ENCODE measurements around the gene KMT2B.
A peak's percentile ranks its signal among the peaks of the same experiment; 100 is the strongest.
"Not testable (repeated sequence)": the region's sequence is repeated elsewhere in the genome, so short reads cannot be mapped to it uniquely, and the experiment has no call there.

Gene KMT2B

DNA sequence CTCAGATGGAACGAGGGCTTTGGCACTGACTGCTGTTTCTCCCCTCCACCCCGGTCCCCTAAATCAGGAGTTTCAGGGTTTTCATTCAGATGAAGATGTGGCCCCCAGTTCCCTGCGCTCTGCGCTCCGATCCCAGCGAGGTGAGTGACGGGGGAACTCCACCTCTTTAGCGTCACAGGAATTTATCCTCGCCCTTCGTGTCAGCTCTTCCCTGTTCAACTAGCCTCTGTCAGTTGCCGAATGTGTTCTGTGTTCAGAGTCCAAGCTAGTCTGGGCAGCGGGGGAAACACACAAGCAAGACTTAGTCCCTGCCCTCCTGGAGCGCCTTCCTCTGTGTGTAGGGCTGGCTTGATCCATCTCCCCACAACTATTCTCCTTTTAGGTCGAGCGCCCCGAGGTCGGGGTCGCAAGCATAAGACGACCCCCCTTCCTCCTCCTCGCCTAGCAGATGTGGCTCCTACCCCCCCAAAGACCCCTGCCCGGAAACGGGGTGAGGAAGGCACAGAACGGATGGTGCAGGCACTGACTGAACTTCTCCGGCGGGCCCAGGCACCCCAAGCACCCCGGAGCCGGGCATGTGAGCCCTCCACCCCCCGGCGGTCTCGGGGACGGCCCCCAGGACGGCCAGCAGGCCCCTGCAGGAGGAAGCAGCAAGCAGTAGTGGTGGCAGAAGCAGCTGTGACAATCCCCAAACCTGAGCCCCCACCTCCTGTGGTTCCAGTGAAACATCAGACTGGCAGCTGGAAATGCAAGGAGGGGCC lies 1.8 kb downstream of the KMT2B start:
- H3K36me3 Mint-ChIP-seq: peaks cover 6% of the 10 kb centered on the region
- H3K4me3 Mint-ChIP-seq: peak overlapping the region; percentile 90
- peaks cover 41% of the 10 kb centered on the region for H3K4me1 Mint-ChIP-seq
- no peaks in the 10 kb centered on the region for H3K9me3 Mint-ChIP-seq
- H3K27me3 Mint-ChIP-seq: no peaks in the 10 kb centered on the region
- H3K27ac Mint-ChIP-seq: peak overlapping the region; percentile 76

DNA sequence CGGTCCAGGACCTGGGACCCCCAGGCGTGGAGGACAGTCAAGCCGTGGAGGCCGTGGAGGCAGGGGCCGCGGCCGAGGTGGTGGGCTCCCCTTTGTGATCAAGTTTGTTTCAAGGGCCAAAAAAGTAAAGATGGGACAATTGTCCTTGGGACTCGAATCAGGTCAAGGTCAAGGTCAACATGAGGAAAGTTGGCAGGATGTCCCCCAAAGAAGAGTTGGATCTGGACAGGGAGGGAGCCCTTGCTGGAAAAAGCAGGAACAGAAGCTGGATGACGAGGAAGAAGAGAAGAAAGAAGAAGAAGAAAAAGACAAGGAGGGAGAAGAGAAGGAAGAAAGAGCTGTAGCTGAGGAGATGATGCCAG lies 2.3 kb downstream of the KMT2B start:
- H3K4me1 Mint-ChIP-seq: peaks cover 36% of the 10 kb centered on the region
- H3K4me3 Mint-ChIP-seq: peak overlapping the region; percentile 27
- peaks cover 6% of the 10 kb centered on the region for H3K36me3 Mint-ChIP-seq
- H3K27ac Mint-ChIP-seq: peak overlapping the region; percentile 57
- H3K9me3 Mint-ChIP-seq: no peaks in the 10 kb centered on the region
- no peaks in the 10 kb centered on the region for H3K27me3 Mint-ChIP-seq

DNA sequence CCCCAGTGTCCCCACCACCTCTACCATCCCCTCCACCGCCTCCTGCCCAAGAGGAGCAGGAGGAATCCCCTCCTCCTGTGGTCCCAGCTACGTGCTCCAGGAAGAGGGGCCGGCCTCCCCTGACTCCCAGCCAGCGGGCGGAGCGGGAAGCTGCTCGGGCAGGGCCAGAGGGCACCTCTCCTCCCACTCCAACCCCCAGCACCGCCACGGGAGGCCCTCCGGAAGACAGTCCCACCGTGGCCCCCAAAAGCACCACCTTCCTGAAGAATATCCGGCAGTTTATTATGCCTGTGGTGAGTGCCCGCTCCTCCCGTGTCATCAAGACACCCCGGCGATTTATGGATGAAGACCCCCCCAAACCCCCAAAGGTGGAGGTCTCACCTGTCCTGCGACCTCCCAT lies 2.8 kb downstream of the KMT2B start:
- no peak overlapping the region for H3K27ac Mint-ChIP-seq
- H3K27me3 Mint-ChIP-seq: no peaks in the 10 kb centered on the region
- no peak overlapping the region for H3K4me3 Mint-ChIP-seq
- peaks cover 6% of the 10 kb centered on the region for H3K36me3 Mint-ChIP-seq
- no peaks in the 10 kb centered on the region for H3K9me3 Mint-ChIP-seq
- H3K4me1 Mint-ChIP-seq: peaks cover 34% of the 10 kb centered on the region

DNA sequence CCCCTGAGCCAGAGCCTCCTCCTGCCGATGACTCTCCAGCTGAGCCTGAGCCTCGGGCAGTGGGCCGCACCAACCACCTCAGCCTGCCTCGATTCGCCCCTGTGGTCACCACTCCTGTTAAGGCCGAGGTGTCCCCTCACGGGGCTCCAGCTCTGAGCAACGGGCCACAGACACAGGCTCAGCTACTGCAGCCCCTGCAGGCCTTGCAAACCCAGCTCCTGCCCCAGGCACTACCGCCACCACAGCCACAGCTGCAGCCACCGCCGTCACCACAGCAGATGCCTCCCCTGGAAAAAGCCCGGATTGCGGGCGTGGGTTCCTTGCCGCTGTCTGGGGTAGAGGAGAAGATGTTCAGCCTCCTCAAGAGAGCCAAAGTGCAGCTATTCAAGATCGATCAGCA lies 3.6 kb downstream of the KMT2B start:
- Mint-ChIP-seq H3K4me1 (peaks cover 26% of the 10 kb centered on the region), H3K9me3 (no peaks in the 10 kb centered on the region), H3K27me3 (no peaks in the 10 kb centered on the region), H3K36me3 (peaks cover 6% of the 10 kb centered on the region), H3K27ac (no peak overlapping the region), H3K4me3 (no peak overlapping the region)

DNA sequence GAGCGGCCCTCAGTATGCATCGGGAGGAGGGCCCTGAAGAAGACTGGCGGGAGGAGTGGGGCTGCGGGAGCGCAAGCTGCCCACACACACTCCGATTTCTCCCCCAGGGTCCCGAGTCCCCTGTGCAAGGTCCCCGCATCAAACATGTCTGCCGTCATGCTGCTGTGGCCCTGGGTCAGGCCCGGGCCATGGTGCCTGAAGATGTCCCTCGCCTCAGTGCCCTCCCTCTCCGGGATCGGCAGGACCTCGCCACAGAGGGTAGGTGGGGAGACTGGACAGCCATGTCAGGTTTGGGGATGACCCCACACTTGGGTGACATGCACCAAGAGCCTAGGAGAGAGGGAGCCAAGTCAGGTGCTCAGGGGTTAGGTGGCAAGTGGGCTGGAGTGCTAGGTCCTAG lies 4.7 kb downstream of the KMT2B start:
- H3K4me3 Mint-ChIP-seq: no peak overlapping the region
- H3K27ac Mint-ChIP-seq: no peak overlapping the region
- no peaks in the 10 kb centered on the region for H3K27me3 Mint-ChIP-seq
- H3K4me1 Mint-ChIP-seq: peaks cover 22% of the 10 kb centered on the region
- H3K9me3 Mint-ChIP-seq: no peaks in the 10 kb centered on the region
- H3K36me3 Mint-ChIP-seq: peaks cover 6% of the 10 kb centered on the region

DNA sequence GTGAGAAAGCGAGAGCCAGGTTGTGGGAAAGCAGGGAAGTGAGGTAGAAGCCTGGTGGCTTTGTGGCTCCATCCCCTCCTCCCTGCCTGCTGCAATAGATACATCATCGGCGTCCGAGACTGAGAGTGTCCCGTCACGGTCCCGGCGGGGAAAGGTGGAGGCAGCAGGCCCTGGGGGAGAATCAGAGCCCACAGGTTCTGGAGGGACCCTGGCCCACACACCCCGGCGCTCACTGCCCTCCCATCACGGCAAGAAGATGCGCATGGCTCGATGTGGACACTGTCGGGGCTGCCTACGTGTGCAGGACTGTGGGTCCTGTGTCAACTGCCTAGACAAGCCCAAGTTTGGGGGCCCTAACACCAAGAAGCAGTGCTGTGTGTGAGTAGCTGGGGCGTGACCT lies 5.1 kb downstream of the KMT2B start:
- H3K9me3 Mint-ChIP-seq: no peaks in the 10 kb centered on the region
- peaks cover 22% of the 10 kb centered on the region for H3K4me1 Mint-ChIP-seq
- no peak overlapping the region for H3K4me3 Mint-ChIP-seq
- no peak overlapping the region for H3K27ac Mint-ChIP-seq
- no peaks in the 10 kb centered on the region for H3K27me3 Mint-ChIP-seq
- H3K36me3 Mint-ChIP-seq: peaks cover 6% of the 10 kb centered on the region

DNA sequence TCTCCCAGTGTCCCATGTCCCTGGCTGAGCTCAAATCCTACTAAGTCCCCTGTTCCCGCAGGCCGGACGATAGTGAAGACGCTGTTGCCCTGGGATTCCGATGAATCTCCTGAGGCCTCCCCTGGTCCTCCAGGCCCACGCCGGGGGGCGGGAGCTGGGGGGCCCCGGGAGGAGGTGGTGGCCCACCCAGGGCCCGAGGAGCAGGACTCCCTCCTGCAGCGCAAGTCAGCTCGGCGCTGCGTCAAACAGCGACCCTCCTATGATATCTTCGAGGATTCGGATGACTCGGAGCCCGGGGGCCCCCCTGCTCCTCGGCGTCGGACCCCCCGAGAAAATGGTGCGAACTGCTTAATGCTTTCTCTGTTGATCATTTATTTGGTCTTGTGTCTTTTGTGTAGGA lies 5.9 kb downstream of the KMT2B start:
- H3K36me3 Mint-ChIP-seq: peaks cover 8% of the 10 kb centered on the region

DNA sequence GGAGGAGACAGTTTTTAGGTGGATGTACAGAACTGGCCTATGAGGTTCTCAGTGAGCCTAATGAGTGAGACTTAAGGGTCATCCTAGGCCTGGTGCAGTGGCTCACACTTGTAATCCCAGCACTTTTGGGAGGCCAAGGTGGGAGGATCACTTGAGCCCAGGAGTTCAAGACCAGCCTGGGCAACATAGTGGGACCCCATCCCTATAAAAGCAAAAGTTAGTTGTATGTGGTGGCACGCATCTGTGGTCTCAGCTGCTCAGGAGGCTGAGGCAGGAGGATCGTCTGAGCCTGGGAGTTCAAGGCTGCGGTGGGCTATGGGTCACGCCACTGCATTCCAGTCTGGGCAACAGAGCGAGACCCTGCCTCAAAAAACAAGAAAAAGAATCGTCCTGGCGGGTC lies 6.3 kb downstream of the KMT2B start:
- not testable (repeated sequence) for H3K9me3 Mint-ChIP-seq, H3K36me3 Mint-ChIP-seq, H3K27me3 Mint-ChIP-seq, H3K4me3 Mint-ChIP-seq
- Mint-ChIP-seq H3K4me1 (peaks cover 20% of the 10 kb centered on the region), H3K27ac (peak overlapping the region; percentile 41)

More for the DNA sequence above, 5.9 kb downstream of the KMT2B start:
- no peaks in the 10 kb centered on the region for H3K27me3 Mint-ChIP-seq
- H3K4me3 Mint-ChIP-seq: no peak overlapping the region
- no peak overlapping the region for H3K27ac Mint-ChIP-seq
- H3K4me1 Mint-ChIP-seq: peaks cover 22% of the 10 kb centered on the region
- H3K9me3 Mint-ChIP-seq: no peaks in the 10 kb centered on the region

DNA sequence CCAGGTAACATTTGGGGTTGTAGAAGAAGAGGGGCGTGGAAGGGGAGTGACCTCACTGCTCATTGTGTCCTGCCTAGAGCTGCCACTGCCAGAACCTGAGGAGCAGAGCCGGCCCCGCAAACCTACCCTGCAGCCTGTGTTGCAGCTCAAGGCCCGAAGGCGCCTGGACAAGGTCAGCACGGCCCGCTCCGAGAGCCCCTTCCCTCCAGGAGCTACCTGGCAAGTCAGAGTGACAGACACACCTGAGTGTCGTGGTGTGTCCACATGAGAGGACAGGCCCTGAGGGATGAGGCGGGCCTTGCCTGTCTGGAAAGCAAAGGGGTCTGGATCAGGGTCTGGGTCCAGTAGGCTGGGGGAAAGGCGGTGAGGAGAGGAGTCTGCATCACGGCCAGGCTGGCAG lies 6.8 kb downstream of the KMT2B start:
- H3K9me3 Mint-ChIP-seq: no peaks in the 10 kb centered on the region
- H3K27ac Mint-ChIP-seq: peak overlapping the region; percentile 41
- peaks cover 8% of the 10 kb centered on the region for H3K36me3 Mint-ChIP-seq
- no peak overlapping the region for H3K4me3 Mint-ChIP-seq
- H3K27me3 Mint-ChIP-seq: no peaks in the 10 kb centered on the region
- H3K4me1 Mint-ChIP-seq: peaks cover 15% of the 10 kb centered on the region

DNA sequence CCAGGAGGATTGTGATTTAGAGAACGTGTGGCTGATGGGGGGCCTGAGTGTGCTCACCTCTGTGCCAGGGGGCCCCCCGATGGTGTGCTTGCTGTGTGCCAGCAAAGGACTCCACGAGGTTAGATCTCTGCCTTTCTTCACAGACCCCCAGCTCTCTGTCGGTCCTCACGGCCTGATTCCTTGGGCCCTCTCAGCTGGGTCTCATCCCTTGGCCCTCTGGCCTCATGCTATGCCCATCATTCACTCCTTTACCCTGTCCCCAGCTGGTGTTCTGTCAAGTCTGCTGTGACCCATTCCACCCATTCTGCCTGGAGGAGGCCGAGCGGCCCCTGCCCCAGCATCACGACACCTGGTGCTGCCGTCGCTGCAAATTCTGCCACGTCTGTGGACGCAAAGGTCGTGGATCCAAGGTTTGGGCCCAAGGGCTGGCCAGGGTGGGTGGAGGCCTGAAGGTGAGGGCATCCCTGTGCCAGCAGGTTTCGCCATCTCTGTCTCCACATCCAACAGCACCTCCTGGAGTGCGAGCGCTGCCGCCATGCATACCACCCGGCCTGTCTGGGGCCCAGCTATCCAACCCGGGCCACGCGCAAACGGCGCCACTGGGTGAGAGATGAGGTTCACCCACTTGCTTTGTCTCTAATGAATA lies 7.5 kb downstream of the KMT2B start:
- peaks cover 8% of the 10 kb centered on the region for H3K36me3 Mint-ChIP-seq
- no peak overlapping the region for H3K4me3 Mint-ChIP-seq
- no peaks in the 10 kb centered on the region for H3K27me3 Mint-ChIP-seq
- H3K27ac Mint-ChIP-seq: no peak overlapping the region
- H3K4me1 Mint-ChIP-seq: peaks cover 11% of the 10 kb centered on the region
- H3K9me3 Mint-ChIP-seq: no peaks in the 10 kb centered on the region

DNA sequence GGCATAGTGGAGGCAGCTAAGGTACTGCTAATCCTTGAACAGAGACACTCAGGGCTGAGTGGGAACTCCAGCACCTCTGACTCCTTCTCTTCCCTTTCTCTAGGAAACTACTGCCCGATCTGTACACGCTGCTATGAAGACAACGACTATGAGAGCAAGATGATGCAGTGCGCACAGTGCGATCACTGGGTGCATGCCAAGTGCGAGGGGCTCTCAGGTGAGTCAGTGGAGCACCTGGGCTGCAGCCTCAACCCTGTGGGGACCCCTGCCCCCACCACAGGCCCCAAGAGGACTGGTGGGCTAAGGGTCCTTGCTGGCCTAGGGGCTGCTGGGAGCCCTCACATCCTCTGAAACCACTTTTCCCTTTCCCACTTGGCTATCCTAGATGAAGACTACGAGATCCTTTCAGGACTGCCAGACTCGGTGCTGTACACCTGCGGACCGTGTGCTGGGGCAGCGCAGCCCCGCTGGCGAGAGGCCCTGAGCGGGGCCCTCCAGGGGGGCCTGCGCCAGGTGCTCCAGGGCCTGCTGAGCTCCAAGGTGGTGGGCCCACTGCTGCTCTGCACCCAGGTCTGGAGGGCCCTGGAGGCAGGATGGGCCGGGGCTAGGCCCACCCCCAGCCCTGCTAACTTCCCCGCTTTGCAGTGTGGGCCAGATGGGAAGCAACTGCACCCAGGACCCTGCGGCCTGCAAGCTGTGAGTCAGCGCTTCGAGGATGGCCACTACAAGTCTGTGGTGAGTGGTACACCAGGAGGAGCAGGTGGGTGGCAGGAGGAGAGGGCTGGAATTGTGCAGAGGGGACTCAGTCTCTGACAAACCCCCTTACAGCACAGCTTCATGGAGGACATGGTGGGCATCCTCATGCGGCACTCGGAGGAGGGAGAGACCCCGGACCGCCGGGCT lies 9.5 kb downstream of the KMT2B start:
- Mint-ChIP-seq H3K36me3 (peaks cover 17% of the 10 kb centered on the region), H3K4me1 (peaks cover 4% of the 10 kb centered on the region), H3K4me3 (no peak overlapping the region), H3K27me3 (no peaks in the 10 kb centered on the region), H3K27ac (no peak overlapping the region), H3K9me3 (no peaks in the 10 kb centered on the region)

DNA sequence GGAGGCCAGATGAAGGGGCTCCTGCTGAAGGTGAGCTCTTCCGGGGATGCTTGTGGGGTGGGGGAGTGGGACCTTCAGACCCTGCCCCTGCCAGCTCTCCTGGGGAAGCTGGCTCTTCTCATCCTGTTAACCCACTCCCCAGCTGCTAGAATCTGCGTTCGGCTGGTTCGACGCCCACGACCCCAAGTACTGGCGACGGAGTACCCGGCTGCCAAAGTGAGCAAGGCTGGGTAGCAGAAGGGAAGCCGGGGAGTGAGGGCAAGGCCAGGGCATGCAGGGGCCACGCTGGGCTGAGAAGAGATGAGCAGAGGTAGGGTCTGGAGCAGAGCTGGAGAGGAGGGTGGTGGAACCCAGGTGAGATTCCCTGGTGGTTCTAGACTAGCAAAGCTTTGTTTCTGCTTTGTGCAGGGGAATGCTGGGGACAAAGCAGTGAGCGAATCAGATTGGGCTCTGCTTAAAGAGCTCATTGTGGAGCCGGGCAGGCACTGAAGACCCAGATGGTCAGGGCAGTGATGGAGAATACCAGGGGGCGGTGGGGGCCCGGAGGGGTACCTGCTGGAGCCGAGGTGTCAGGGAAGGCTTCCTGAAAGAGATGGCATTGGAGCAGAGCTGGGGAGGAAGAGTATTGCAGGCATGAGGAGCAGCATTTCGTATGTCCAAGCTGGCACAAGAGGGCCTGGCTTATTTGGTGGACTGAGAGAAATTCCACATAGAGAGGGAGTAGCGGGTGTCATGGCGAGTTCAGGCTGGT lies 10.3 kb downstream of the KMT2B start:
- H3K27me3 Mint-ChIP-seq: no peaks in the 10 kb centered on the region
- no peak overlapping the region for H3K4me3 Mint-ChIP-seq
- peaks cover 17% of the 10 kb centered on the region for H3K36me3 Mint-ChIP-seq
- no peak overlapping the region for H3K27ac Mint-ChIP-seq
- H3K4me1 Mint-ChIP-seq: peaks cover 4% of the 10 kb centered on the region
- no peaks in the 10 kb centered on the region for H3K9me3 Mint-ChIP-seq

DNA sequence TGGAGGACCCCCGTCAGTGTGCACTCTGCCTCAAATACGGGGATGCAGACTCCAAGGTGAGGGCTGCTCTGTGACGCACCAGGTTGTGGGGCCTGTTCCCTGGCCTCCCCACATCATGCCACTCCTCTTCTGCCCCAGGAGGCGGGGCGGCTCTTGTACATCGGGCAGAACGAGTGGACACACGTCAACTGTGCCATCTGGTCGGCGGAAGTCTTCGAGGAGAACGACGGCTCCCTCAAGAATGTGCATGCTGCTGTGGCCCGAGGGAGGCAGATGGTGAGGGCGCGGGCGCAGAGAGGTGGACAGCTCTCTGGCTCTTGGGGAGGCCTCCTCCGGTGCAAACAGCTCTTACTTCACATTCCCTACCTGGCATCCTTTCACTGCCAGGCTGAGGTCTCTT lies 11.2 kb downstream of the KMT2B start:
- peaks cover 4% of the 10 kb centered on the region for H3K4me1 Mint-ChIP-seq
- no peaks in the 10 kb centered on the region for H3K9me3 Mint-ChIP-seq
- no peak overlapping the region for H3K4me3 Mint-ChIP-seq
- H3K36me3 Mint-ChIP-seq: peaks cover 17% of the 10 kb centered on the region
- no peak overlapping the region for H3K27ac Mint-ChIP-seq
- no peaks in the 10 kb centered on the region for H3K27me3 Mint-ChIP-seq

DNA sequence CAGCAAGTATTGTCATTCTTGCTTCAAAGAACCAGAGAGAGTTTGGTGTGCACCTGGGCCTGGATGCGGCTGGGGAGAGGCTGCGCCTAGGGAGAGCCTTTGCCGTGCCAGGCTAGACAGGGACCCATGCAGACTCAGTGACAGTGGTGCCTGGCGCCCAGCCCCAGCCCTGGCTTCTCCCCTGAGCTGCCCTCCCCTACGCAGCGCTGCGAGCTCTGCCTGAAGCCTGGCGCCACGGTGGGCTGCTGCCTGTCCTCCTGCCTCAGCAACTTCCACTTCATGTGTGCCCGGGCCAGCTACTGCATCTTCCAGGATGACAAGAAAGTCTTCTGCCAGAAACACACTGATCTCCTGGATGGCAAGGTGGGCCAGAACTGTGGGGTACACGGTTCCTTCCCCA lies 12.0 kb downstream of the KMT2B start:
- Mint-ChIP-seq H3K27ac (no peak overlapping the region), H3K36me3 (peaks cover 14% of the 10 kb centered on the region), H3K27me3 (no peaks in the 10 kb centered on the region), H3K4me3 (no peak overlapping the region), H3K4me1 (peaks cover 7% of the 10 kb centered on the region), H3K9me3 (no peaks in the 10 kb centered on the region)

DNA sequence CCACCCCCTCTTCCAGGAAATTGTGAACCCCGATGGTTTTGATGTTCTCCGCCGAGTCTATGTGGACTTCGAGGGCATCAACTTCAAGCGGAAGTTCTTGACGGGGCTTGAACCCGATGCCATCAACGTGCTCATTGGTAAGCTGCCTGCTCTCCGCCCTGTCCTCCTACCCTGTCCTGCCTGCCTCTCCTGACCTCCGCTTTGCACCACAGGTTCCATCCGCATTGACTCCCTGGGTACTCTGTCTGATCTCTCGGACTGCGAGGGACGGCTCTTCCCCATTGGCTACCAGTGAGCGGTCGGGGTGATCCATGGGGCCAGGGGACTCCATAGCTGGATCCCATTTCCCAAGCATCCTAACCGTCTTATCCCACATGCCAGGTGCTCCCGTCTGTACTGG lies 12.5 kb downstream of the KMT2B start:
- no peak overlapping the region for H3K27ac Mint-ChIP-seq
- H3K36me3 Mint-ChIP-seq: peaks cover 14% of the 10 kb centered on the region
- H3K9me3 Mint-ChIP-seq: no peaks in the 10 kb centered on the region

More for the DNA sequence above, 12.5 kb downstream of the KMT2B start:
- Mint-ChIP-seq H3K4me1 (peaks cover 7% of the 10 kb centered on the region), H3K4me3 (no peak overlapping the region), H3K27me3 (no peaks in the 10 kb centered on the region)
